GM20431 (cell line): Measurements from ENCODE around the gene SP3.

Experiments used
- in situ Hi-C: fragments of 300-500 bp; cut with MseI, MboI; formaldehyde crosslinking; loops from one replicate; pipeline ENCODE4 v1.15.0; 2020; ENCODE audit warnings: low sequenced_read_pairs; ENCODE audit not compliant: unreplicated experiment

SP3 gene

GRCh38 chr2:173970516-173970924 is 5.3 kb upstream of the SP3 start:
- in situ Hi-C loops, result no loop called here

- in situ Hi-C loops, result no loop called here
These were observed 4.7 kb upstream of the SP3 start for GRCh38 chr2:173969886-173970285.

- in situ Hi-C loops, result no loop called here
These were observed 3.4 kb upstream of the SP3 start for GRCh38 chr2:173968551-173968950.

GRCh38 chr2:173966274-173967098 is 1.3 kb upstream of the SP3 start:
- in situ Hi-C loops, result no loop called here

GRCh38 chr2:173964565-173965371 is 405 bp downstream of the SP3 start:
- in situ Hi-C loops, result no loop called here

- in situ Hi-C loops, result no loop called here
These were observed 1.2 kb downstream of the SP3 start for GRCh38 chr2:173963817-173964564.

- in situ Hi-C loops, result no loop called here
These were observed 1.8 kb downstream of the SP3 start for GRCh38 chr2:173963323-173963816.

- in situ Hi-C loops, result no loop called here
These were observed 2.5 kb downstream of the SP3 start for GRCh38 chr2:173962583-173963110.

GRCh38 chr2:173962031-173962430 is 3.1 kb downstream of the SP3 start:
- in situ Hi-C loops, result no loop called here

GRCh38 chr2:173961346-173961705 is 3.8 kb downstream of the SP3 start:
- in situ Hi-C loops, result no loop called here

- in situ Hi-C loops, result no loop called here
These were observed 5.3 kb downstream of the SP3 start for GRCh38 chr2:173959909-173960308.

GRCh38 chr2:173959358-173959884 is 5.8 kb downstream of the SP3 start:
- in situ Hi-C loops, result no loop called here

- in situ Hi-C loops, result no loop called here
These were observed 6.9 kb downstream of the SP3 start for GRCh38 chr2:173958198-173958846.

- in situ Hi-C loops, result no loop called here
These were observed 7.7 kb downstream of the SP3 start for GRCh38 chr2:173957517-173957916.

- in situ Hi-C loops, result no loop called here
These were observed 8.7 kb downstream of the SP3 start for GRCh38 chr2:173956454-173956853.

- in situ Hi-C loops, result no loop called here
These were observed 9.3 kb downstream of the SP3 start for GRCh38 chr2:173955867-173956266.

GRCh38 chr2:173955004-173955403 is 10.2 kb downstream of the SP3 start:
- in situ Hi-C loops, result no loop called here

GRCh38 chr2:173953047-173953424 is 12.1 kb downstream of the SP3 start:
- in situ Hi-C loops, result no loop called here

GRCh38 chr2:173952267-173953046 is 12.7 kb downstream of the SP3 start:
- in situ Hi-C loops, result no loop called here
